Adrenal gland (tissue), 5 donors: ENCODE results near the gene SYNGAP1.

Experiments used
- CTCF ChIP-seq, 6 experiments: fragments of 450-650 bp in 4 of 6; fragments of 200-600 bp in 2 of 6; sonication (generic) in 1 of 6; IDR thresholded peaks; 1 replicate in 5 of 6; 2 replicates in 1 of 6; pipeline versions ENCODE4 v1.5.1 to v1.8.0; 2016 to 2021; ENCODE audit warnings: antibody characterized with exemption in 6 of 6, mild to moderate bottlenecking in 2 of 6, moderate library complexity in 1 of 6
- POLR2A ChIP-seq, 2 donors: fragments of 450-650 bp; IDR thresholded peaks; one replicate each; pipeline ENCODE4 v1.6.1; 2017; ENCODE audit warnings: antibody characterized with exemption in 2 of 2, mild to moderate bottlenecking in 2 of 2, moderate library complexity in 1 of 2
- donor health status: DM: no; HTN: no; CAD: no.

GRCh38 chr6:33373960-33374910, 45.6 kb upstream of the SYNGAP1 start:
- TF ChIP-seq CTCF (IDR thresholded peaks at IDR 0.05) (no peak), POLR2A (IDR thresholded peaks at IDR 0.05) (no peak)
